HCT116 (cell line): ENCODE measurements around the gene CRACR2A. TPM values are rescaled to one million over a fixed set of nuclear protein-coding genes. Genes with fewer than 3 reads are reported as not detected.

Source experiments
- ATAC-seq: fragments of 200-7000 bp; cut with Tn5 transposase; 2 replicates; pipeline ENCODE4 v1.9.1; 2020; ENCODE audit warnings: mild to moderate bottlenecking, moderate library complexity
- BruUV-seq: library from RNA; stranded (reverse); fragments of 400-500 nt; replicated peaks from 2 replicates; lab custom pipeline; 2021; lab: Mats Ljungman, UMichigan
- CTCF ChIA-PET: fragments of 300-600 bp; sonication (Branson Sonifier 250); formaldehyde crosslinking; loops from one replicate; lab custom pipeline; 2021; ENCODE audit warnings: antibody characterized with exemption; lab: Charles Lee
- POLR2A ChIA-PET: fragments of 300-600, 350-600 bp; sonication (Branson Sonifier 250); formaldehyde crosslinking; loops from one replicate; lab custom pipeline; 2021; ENCODE audit warnings: antibody characterized with exemption; lab: Charles Lee
- RAD21 ChIA-PET, 2 experiments: fragments of 300-600 bp; sonication (Branson Sonifier 250); formaldehyde crosslinking; loops; one replicate each; lab custom pipeline; 2023; ENCODE audit warnings: low total read pairs in 2 of 2; ENCODE audit not compliant: uncharacterized antibody in 2 of 2, unreplicated experiment in 2 of 2, low non-redundant PET in 1 of 2; lab: Charles Lee
- DNase-seq: peaks from one replicate; pipeline ENCODE4 v3.0.0-alpha.2; 2010; ENCODE audit warnings: low read depth, low spot score
- H2AFZ ChIP-seq: fragments of 200-600 bp; shearing (Covaris generic), sonication (generic); 2 replicates; pipeline ENCODE4 v1.6.1; 2017; ENCODE audit warnings: low read depth, mixed run types, mixed read lengths, antibody characterized with exemption, low read length; ENCODE audit not compliant: poor library complexity, severe bottlenecking
- H3K27ac ChIP-seq: 2 replicates; pipeline ENCODE4 v1.5.1; 2012; ENCODE audit warnings: low read depth, low read length
- H3K27me3 ChIP-seq: fragments of 200-600 bp; sonication (generic); 2 replicates; pipeline ENCODE4 v1.6.1; 2016; ENCODE audit warnings: mixed run types, low read length, mixed read lengths; ENCODE audit not compliant: insufficient read depth
- H3K36me3 ChIP-seq, 2 experiments: fragments of 200-500 bp in 1 of 2; fragments of 200-600 bp in 1 of 2; sonication (Bioruptor generic) in 1 of 2; sonication (generic) in 1 of 2; 2 replicates each; pipeline versions ENCODE4 v1.5.1 to v1.6.1; 2014 to 2016; ENCODE audit warnings: low read length in 2 of 2, inconsistent platforms in 1 of 2, mixed read lengths in 1 of 2, mixed run types in 1 of 2; ENCODE audit not compliant: insufficient read depth in 2 of 2, control insufficient read depth in 1 of 2
- H3K4me1 ChIP-seq, 2 experiments: fragments of 200-600 bp in 1 of 2; sonication (generic) in 1 of 2; 2 replicates each; pipeline versions ENCODE4 v1.5.1 to v1.6.1; 2012 to 2017; ENCODE audit warnings: low read length in 2 of 2, inconsistent platforms in 1 of 2, mild to moderate bottlenecking in 1 of 2, mixed read lengths in 1 of 2, mixed run types in 1 of 2, moderate library complexity in 1 of 2; ENCODE audit not compliant: insufficient read depth in 2 of 2, control insufficient read depth in 1 of 2
- H3K4me2 ChIP-seq: fragments of 200-600 bp; sonication (generic); 2 replicates; pipeline ENCODE4 v1.6.1; 2017; ENCODE audit warnings: mixed run types, low read length, mixed read lengths
- H3K4me3 ChIP-seq, 2 experiments: fragments of 200-600 bp in 1 of 2; sonication (generic) in 1 of 2; replicated peaks in 1 of 2; 2 replicates each; pipeline ENCODE4 v1.5.1; 2011 to 2016; ENCODE audit warnings: low read length in 2 of 2, control low read depth in 1 of 2, low read depth in 1 of 2, mild to moderate bottlenecking in 1 of 2, mixed read lengths in 1 of 2, mixed run types in 1 of 2
- H3K79me2 ChIP-seq: fragments of 200-600 bp; sonication (generic); 2 replicates; pipeline ENCODE4 v1.6.1; 2017; ENCODE audit warnings: mild to moderate bottlenecking, mixed run types, low read length, moderate library complexity, mixed read lengths; ENCODE audit not compliant: insufficient read depth
- H3K9ac ChIP-seq: fragments of 200-600 bp; sonication (generic); 2 replicates; pipeline ENCODE4 v1.6.1; 2016; ENCODE audit warnings: low read length, mixed read lengths
- H3K9me2 ChIP-seq: fragments of 200-600 bp; sonication (generic), shearing (Covaris generic); 2 replicates; pipeline ENCODE4 v1.6.1; 2017; ENCODE audit warnings: mixed run types, mild to moderate bottlenecking, moderate library complexity; ENCODE audit not compliant: insufficient read depth
- H3K9me3 ChIP-seq, 2 experiments: fragments of 200-500 bp in 1 of 2; fragments of 200-600 bp in 1 of 2; sonication (Bioruptor generic) in 1 of 2; sonication (generic) in 1 of 2; 2 replicates each; pipeline ENCODE4 v1.6.1; 2014 to 2017; ENCODE audit warnings: low read length in 2 of 2, mixed read lengths in 2 of 2, inconsistent platforms in 1 of 2, low read depth in 1 of 2, mild to moderate bottlenecking in 1 of 2, mixed run types in 1 of 2, moderate library complexity in 1 of 2; ENCODE audit not compliant: control insufficient read depth in 1 of 2, insufficient read depth in 1 of 2
- H4K20me1 ChIP-seq: fragments of 200-600 bp; sonication (generic), shearing (Covaris generic); 2 replicates; pipeline ENCODE4 v1.6.1; 2017; ENCODE audit warnings: mixed run types, mild to moderate bottlenecking, moderate library complexity; ENCODE audit not compliant: insufficient read depth
- CBX3 ChIP-seq: IDR thresholded peaks from 2 replicates; pipeline ENCODE4 v1.6.1; 2012; ENCODE audit warnings: low read depth
- JUND ChIP-seq: IDR thresholded peaks from 2 replicates; pipeline ENCODE4 v1.6.1; 2012
- SIN3A ChIP-seq: IDR thresholded peaks from 2 replicates; pipeline ENCODE4 v1.6.1; 2012; ENCODE audit warnings: low read depth
- intact Hi-C: fragments of 100-400 bp; cut with micrococcal nuclease; formaldehyde crosslinking; loops from 2 replicates; pipeline ENCODE4 v1.10.0; 2022
- total RNA-seq: library from RNA; stranded (reverse); gene quantifications from one replicate; pipeline ENCODE4 v1.2.1, GENCODE V29; 2021; ENCODE audit not compliant: unreplicated experiment
- TF ChIP-seq, protein P1 (sequence below): IDR thresholded peaks from 2 replicates; pipeline ENCODE4 v1.6.1; 2012

CRACR2A gene
- total RNA-seq, 1 experiment from 2014 or later = 18.4 TPM

DNA sequence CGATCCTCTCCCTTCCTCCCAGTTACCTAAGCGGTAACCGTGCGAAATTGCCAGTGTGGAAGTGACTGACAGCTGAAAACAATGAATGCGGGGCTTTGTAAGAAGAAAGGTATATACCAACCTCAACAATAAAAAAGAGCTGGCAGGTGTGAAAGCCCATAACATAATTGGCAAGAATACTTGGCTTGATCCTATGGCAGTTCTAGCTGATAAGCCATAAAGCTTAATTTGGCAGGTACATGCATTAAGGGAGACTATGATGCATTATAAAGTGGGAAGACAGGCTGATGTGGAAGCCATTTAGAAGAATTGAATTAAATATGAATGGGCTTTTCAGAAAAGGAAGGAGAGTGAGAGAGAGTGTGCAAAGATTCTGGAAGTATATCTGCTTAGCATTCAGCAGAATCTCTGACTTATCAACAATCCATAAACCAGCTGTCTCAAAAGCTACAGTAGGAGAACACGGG, 71.3 kb downstream of the CRACR2A start:
- ChIA-PET POLR2A (no interaction called here), RAD21 (no interaction called here), CTCF (no interaction called here)
- Histone ChIP-seq H3K9me2 (no peaks in the 10 kb centered on the region), H4K20me1 (no peaks in the 10 kb centered on the region), H2AFZ (no peak overlapping the region), H3K27me3 (no peaks in the 10 kb centered on the region), H3K4me1 (no peaks in the 10 kb centered on the region), H3K79me2 (no peaks in the 10 kb centered on the region), H3K4me2 (no peak overlapping the region), H3K9ac (no peak overlapping the region), H3K36me3 (0 out of 4 replicates have a peak, but pooled peaks cover 0 to 4% of the 10 kb centered on the region in 2 experiments), H3K4me3 (no peak overlapping the region), H3K9me3 (no peaks in the 10 kb centered on the region), H3K27ac (no peak overlapping the region)
- no peak for TF ChIP-seq JUND
- BruUV-seq = no TSS peak
- intact Hi-C loops = no loop called here
- no peak for ATAC-seq
- DNase-seq = no peak

DNA sequence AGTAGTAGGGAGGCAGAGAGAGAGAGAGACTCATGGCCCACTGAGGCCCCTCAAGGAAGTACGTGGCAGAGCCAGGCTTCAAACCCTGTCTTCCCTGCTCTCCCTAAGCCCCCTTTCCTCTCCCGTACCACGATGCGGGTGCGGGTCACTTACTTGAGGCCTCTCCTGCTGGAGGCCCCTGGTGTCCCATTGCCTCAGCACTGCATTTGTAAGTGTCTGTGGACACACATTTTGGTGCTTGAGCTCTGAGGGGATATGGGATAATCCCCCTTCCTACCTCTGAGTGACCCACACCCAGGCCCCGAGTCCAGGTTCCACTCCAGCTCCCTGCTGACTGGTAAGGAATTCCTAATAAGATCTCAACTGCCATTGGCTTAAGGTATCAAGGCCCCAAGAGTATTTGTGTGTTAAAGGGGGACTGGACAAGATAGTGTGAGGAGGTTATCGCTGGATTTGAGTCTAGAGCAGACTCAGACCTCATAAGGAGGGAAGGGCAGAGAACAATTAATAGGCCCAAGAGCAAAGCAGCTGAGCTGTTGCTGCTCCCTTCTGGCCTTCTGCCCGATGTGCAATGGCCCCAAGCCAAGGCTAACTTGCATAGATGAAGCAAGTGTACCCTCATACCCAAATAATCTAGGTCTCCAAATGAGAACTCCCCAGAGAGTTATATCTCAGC, 71.9 kb downstream of the CRACR2A start:
- no peak overlapping the region for H3K9ac ChIP-seq
- H3K27me3 ChIP-seq = no peaks in the 10 kb centered on the region
- no peaks in the 10 kb centered on the region for H3K79me2 ChIP-seq
- ATAC-seq (no peak), DNase-seq (no peak)
- 0 out of 4 replicates have a peak, but pooled peaks cover 0 to 4% of the 10 kb centered on the region in 2 experiments for H3K36me3 ChIP-seq
- POLR2A ChIA-PET = no interaction called here
- CTCF ChIA-PET = no interaction called here
- no peak overlapping the region for H3K4me2 ChIP-seq
- H3K27ac ChIP-seq = no peak overlapping the region
- no peak overlapping the region for H3K4me3 ChIP-seq
- H4K20me1 ChIP-seq = no peaks in the 10 kb centered on the region
- intact Hi-C loops = no loop called here
- TF ChIP-seq, protein P1, sequence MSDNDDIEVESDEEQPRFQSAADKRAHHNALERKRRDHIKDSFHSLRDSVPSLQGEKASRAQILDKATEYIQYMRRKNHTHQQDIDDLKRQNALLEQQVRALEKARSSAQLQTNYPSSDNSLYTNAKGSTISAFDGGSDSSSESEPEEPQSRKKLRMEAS = no peak
- no peak for TF ChIP-seq SIN3A
- TF ChIP-seq CBX3 = no peak
- TF ChIP-seq, all 23 proteins: peak for 0
- no peaks in the 10 kb centered on the region for H3K9me2 ChIP-seq
- BruUV-seq = no TSS peak
- RAD21 ChIA-PET = no interaction called here
- no peaks in the 10 kb centered on the region for H3K4me1 ChIP-seq
- no peak overlapping the region for H2AFZ ChIP-seq
- H3K9me3 ChIP-seq = no peaks in the 10 kb centered on the region
